Measurements from ENCODE around the gene AP1M1.

Gene AP1M1

DNA sequence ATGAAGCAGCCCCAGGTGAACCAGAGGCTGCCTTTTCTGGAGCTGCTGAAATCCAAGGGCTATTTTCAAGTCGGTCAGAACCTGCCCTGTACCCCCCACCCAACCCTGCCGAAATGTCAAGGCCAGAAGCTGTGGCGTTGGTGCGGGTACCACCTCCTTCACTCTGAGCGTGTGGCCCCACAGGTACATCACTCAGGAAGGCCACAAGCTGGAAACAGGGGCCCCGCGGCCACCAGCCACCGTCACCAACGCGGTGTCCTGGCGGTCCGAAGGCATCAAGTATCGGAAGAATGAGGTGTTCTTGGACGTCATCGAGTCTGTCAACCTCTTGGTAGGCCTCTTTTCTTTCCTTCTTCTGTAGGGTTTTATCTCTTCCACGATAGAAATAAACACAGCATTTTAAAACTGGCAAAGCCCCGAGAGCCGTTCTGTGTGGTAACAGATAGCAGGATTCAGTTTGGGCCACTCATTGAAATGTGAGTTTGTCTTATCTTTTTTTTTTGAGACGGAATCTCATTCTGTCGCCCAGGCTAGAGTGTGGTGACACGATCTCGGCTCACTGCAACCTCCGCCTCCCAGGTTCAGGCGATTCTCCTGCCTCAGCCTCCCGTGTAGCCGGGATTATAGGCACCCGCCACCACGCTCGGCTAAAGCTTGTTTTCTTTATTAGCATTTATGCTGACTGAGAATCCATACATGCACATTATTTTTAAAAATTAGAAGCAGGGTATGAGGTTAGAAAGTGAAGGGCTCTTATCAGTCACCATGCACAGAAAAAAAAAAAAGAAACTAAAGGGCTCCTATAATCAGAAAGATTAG is 11.3 kb downstream of the AP1M1 start:
- DNase-seq: no peak

GRCh38 chr19:16210168-16210567 is 12.5 kb downstream of the AP1M1 start:
- no peak for DNase-seq

- DNase-seq: no peak
These were observed 15.4 kb downstream of the AP1M1 start for GRCh38 chr19:16213076-16213475.

GRCh38 chr19:16216744-16217670 is 19.3 kb downstream of the AP1M1 start:
- DNase-seq: no peak

- no peak for DNase-seq
These were observed 20.2 kb downstream of the AP1M1 start for GRCh38 chr19:16217716-16218451.

DNA sequence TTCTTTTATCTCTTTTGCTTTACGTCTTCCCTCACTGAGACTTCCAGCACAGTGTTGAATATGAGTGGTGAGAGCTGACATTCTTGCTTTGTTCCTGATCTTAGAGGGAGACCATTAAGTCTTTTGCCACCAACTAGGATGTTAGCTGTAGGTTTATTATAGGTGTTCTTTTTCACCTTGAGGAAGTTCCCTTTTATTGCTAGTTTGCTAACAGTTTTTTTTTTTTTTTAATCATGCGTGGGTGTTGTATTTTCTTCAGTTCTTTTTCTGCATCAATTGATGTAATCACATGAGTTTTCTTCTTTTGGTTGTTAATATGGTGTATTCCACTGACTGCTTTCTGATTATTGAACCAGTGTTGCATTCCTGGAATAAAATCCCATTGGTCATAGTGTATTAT is 21.1 kb downstream of the AP1M1 start:
- no peak for DNase-seq

DNA sequence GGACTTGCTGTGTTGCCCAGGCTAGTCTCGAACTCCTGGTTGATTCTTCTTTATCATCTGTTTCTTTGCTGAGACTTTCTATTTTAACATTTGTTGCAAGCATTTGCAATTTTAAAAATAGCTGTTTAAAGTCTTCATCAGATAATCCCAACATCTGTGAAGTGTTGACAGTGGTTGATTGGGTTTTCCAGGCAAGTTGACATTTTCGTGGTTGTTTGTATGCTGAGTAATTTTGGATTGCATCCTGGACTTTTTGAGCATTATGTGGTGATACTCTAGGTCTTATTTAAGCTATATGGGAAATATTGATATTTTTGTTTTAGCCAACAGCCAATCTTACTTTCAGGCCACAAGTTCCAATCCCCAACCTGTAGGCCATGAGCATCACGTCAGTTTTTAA is 25.1 kb downstream of the AP1M1 start:
- DNase-seq: no peak

DNA sequence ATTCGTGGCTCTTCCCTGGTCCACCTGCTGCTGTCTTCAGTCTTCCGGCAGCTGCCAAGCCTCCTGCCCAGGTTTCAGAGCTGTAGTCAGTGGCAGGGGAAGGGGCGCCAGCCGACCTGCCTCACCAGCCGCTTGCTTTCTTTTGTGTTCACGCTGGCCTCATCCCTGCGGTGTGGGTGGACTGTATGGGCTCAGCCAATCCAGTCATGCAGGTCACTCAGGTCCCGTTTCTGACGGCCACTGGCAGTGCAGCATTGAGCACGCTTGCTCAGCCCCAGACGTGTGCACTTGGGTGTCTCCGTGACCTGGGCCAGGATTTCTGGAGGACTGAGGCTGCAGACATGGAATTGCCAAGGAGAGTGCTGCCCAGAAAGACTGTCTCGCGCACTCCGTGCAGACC is 26.0 kb downstream of the AP1M1 start:
- DNase-seq: no peak

DNA sequence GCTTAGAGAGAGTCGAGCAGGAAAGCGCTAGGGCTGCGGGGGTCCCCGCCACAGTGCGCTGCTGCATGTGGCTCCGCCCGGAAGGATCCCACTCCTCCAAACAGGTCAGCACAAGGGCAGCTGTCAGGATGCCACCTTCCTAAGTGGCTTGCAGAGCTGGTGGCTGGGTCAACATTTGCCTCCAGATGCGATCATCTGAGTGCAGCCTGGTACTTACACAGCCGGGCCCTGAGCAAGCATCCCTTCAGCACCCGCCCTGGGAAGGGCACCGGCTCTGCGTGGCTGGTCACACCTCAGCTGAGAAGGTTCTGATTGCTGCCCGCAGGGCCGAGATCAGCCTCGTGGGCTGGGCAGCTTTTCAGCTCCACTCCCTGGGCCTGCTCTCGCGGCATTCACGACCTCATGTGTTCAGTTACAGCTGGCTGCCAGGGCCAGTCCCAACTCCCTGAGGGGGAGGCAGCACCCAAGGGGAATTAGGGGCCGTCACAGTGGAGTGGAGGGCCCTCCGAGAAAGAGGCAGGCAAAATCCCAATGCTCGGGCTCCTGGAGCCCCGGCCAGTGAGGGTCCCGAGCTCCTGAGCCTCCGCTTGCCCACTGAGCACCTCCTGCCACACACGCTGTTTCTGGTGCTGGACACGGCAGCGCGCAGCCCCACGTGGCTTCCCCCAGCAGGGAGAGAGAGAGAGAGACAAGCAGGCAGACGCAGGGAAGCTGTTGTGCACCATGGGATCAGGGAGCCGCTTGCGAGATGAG is 26.8 kb downstream of the AP1M1 start:
- DNase-seq: no peak

GRCh38 chr19:16225279-16226183 is 27.8 kb downstream of the AP1M1 start:
- no peak for DNase-seq

DNA sequence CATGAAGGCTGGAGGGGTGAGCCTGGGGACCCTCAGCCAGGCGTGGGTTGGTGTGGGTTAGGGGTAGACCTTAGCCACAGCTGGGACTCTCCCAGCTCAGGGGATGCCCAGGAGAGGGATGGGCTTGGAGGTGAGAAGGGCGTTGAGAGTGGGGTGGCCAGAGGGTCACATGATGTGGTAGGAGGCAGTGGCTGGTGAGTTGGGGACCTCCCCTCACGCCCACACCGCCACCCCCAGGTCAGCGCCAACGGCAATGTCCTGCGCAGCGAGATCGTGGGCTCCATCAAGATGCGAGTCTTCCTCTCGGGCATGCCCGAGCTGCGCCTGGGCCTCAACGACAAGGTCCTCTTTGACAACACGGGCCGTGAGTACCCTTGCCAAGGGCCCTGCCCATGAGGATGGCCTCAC is 28.5 kb downstream of the AP1M1 start:
- no peak for DNase-seq

- DNase-seq: no peak
These were observed 29.4 kb downstream of the AP1M1 start for GRCh38 chr19:16226878-16227836.

DNA sequence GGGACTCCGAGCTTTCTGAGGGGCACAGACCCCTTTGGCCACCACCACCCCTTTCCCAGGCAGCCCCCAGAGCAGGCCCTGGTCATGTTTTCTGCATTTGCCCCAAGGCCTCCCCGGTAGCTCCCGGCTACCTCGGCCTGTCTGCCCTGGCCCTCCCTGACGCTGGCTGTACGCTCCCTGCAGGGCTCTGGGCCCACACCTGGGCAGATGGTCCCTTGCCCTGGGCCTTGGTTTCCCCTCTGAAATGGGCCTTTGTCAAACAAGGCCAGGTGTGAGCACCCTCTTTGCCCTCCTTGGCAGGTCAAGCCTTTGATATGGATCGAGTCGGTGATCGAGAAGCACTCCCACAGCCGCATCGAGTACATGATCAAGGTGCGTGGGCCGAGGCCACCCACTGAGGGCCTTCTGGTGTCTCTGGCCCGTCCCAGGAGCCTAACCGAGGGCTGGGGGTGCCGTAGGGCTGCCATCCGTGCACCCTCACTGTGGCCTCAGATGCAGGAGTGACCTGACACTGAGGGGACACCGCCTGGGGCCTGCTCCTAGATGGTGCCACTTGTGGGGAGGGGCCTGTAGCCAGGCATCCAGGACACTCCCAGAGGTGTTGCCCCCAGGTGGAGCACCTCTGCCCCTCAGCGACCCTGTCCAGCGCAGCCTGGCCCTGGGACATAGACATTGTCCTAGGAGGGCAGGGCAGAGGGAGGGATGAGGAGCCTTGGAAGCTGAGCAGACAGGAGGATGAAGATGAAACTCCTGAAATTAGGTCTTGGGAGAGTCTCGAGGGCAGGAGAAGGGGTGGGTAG is 30.3 kb downstream of the AP1M1 start:
- DNase-seq: no peak

DNA sequence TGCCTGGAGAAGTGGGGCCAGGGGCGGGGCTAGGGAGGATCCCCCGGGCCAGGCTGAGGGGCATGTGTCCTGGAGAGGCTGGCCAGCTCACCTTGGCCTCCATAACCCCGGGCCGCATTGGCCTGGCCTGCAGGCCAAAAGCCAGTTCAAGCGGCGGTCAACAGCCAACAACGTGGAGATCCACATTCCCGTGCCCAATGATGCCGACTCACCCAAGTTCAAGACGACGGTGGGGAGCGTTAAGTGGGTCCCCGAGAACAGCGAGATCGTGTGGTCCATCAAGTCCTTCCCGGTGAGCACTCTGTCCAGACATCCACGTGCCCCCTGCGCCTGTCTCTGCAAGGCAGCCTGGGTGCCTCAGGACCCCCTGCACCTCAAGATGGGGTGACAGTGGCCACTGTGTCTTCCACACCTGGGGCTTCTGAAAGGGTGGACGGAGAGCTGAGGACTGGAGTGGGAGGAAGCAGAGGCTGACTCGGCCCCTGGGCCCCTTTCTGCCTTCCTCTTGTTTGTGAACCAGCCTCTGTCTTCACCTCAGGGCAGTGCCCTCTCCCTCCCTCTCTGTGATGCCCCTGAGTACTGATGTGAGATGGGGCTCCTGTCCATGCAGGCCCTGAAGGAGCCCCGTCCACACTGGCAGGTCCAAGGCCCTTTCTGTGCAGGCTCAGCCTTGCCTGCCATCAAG is 31.1 kb downstream of the AP1M1 start:
- no peak for DNase-seq

DNA sequence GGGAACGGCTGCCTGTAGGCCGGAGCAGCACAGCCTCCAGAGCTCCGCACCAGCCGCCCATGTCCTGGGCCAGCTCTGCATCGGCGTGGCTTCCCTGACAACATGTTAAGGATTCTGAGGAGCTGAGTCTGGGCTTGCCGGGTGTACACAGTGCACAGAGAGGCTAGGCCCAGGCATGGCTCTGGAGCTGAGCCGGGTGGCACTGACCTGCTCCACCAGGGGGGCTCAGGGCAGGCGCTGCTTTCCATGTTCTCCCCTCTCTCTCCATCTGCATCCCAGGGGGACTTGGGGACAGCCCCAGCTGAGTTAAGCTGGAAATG is 31.6 kb downstream of the AP1M1 start:
- DNase-seq: no peak

DNA sequence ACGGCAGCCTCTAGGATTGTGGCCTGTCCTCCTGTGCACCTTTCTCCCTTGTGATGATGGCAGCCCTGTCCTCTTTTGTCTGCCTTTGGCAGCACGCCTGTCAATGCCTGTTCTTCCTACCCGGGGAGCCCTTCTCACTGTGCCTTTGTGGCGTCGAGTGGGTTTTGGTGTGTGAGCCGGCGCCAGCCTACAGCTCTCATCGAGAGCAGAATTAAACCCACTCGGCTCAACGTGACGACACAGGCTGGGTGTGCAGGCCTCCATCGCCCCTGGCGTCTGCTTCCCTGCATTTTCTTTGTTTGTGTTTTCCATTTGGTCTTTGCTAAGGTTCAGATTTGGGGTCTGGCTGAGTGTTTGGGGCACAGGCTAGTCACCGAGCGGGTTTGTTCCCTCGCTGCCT is 34.4 kb downstream of the AP1M1 start:
- no peak for DNase-seq

DNA sequence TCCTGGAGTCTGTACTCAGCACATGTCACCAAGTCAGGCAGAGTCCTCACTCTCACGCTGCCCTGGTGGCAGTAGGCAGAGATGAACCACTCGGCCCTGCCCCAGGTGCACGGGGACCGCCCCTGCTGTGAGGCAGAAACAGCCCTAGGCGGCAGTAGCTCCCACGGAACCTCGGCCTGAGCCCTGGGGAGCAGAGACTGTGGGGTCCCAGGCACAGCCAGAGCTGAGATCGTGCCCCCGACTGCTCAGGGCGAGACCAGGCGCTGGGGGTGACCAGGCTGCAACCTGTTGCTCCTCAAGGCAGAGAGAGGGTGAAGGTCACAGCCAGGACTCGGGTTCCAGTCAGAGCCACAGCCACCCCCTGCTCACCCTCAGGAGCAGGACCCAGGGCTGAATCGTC is 34.9 kb downstream of the AP1M1 start:
- DNase-seq: no peak

DNA sequence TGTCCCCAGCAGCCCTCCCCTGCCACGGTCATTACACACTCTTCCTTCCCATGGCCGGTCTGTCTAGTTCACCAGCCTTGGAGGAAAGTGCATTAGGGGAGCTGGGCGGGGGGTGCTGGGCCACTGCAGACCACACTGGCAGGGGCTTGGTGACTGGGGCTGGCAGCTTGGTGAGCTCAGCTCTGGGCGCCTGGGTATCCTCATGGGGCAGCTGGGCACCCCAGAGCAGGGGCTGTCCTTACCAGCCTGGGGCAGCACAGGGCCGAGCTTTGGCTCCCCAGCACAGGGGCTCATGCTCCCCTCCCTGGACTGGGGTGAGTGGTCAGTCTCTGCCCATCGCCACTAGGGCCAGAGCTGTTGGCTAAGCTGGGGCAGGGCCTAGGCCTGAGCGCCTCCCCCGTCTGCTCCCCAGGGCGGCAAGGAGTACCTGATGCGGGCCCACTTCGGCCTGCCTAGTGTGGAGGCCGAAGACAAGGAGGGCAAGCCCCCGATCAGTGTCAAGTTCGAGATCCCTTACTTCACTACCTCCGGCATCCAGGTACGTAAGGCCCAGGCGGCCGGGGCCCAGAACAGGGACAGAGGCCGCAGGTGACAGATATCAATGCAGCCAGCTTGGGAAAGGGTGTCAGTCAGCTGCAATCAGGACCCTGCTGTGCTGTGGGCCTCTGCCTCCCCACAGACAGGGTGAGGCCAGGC is 35.5 kb downstream of the AP1M1 start:
- no peak for DNase-seq
